GM23338 (cell line): ENCODE data around the gene ACADVL.

Experiments used
- JUNB ChIP-seq: IDR thresholded peaks from one replicate; pipeline ENCODE4 v1.6.1; 2016; ENCODE audit warnings: antibody characterized with exemption; ENCODE audit not compliant: unreplicated experiment
- TF ChIP-seq, protein P1 (sequence below): IDR thresholded peaks from one replicate; pipeline ENCODE4 v1.6.1; 2018; ENCODE audit warnings: antibody characterized with exemption; ENCODE audit not compliant: unreplicated experiment
- TF ChIP-seq, protein P2 (sequence below), 2 experiments: fragments of 200-600 bp in 1 of 2; sonication (generic) in 1 of 2; conservative IDR thresholded peaks; 2 replicates each; pipeline versions ENCODE4 v1.5.1 to v1.6.1; 2016 to 2017; ENCODE audit warnings: antibody characterized with exemption in 2 of 2, low read depth in 2 of 2, mild to moderate bottlenecking in 2 of 2, moderate library complexity in 1 of 2

DNA sequence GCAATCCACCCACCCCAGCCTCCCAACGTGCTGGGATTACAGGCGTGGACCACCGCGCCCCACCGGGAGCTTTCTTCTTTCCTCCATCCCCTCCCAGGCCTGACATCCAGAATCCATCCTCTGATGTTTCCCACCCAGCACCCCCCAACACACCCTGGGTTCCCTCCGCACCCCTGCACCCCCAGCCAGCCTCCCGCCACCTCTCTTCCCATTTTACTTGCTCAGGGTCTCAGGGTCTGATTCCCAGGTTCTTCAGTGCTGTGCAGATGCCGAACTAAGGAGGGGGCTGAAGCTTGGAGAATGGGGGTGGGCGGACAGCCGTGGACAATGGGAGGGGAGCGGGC lies 40.8 kb upstream of the ACADVL start:
- TF ChIP-seq, protein P1, sequence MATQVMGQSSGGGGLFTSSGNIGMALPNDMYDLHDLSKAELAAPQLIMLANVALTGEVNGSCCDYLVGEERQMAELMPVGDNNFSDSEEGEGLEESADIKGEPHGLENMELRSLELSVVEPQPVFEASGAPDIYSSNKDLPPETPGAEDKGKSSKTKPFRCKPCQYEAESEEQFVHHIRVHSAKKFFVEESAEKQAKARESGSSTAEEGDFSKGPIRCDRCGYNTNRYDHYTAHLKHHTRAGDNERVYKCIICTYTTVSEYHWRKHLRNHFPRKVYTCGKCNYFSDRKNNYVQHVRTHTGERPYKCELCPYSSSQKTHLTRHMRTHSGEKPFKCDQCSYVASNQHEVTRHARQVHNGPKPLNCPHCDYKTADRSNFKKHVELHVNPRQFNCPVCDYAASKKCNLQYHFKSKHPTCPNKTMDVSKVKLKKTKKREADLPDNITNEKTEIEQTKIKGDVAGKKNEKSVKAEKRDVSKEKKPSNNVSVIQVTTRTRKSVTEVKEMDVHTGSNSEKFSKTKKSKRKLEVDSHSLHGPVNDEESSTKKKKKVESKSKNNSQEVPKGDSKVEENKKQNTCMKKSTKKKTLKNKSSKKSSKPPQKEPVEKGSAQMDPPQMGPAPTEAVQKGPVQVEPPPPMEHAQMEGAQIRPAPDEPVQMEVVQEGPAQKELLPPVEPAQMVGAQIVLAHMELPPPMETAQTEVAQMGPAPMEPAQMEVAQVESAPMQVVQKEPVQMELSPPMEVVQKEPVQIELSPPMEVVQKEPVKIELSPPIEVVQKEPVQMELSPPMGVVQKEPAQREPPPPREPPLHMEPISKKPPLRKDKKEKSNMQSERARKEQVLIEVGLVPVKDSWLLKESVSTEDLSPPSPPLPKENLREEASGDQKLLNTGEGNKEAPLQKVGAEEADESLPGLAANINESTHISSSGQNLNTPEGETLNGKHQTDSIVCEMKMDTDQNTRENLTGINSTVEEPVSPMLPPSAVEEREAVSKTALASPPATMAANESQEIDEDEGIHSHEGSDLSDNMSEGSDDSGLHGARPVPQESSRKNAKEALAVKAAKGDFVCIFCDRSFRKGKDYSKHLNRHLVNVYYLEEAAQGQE, result no peak
- no peak for TF ChIP-seq JUNB
- TF ChIP-seq, protein P2, sequence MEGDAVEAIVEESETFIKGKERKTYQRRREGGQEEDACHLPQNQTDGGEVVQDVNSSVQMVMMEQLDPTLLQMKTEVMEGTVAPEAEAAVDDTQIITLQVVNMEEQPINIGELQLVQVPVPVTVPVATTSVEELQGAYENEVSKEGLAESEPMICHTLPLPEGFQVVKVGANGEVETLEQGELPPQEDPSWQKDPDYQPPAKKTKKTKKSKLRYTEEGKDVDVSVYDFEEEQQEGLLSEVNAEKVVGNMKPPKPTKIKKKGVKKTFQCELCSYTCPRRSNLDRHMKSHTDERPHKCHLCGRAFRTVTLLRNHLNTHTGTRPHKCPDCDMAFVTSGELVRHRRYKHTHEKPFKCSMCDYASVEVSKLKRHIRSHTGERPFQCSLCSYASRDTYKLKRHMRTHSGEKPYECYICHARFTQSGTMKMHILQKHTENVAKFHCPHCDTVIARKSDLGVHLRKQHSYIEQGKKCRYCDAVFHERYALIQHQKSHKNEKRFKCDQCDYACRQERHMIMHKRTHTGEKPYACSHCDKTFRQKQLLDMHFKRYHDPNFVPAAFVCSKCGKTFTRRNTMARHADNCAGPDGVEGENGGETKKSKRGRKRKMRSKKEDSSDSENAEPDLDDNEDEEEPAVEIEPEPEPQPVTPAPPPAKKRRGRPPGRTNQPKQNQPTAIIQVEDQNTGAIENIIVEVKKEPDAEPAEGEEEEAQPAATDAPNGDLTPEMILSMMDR (conservative IDR thresholded peaks at IDR 0.05; ENCODE audit: low read depth in 2 of 2), result no peak
